HepG2 (cell line): ENCODE results near the gene IL31. TPM values are rescaled to one million over a fixed set of nuclear protein-coding genes. Genes with fewer than 3 reads are reported as not detected.

Source experiments
- ATAC-seq: fragments of 200-7000 bp; cut with Tn5 transposase; 3 replicates; pipeline ENCODE4 v1.9.1; 2020; ENCODE audit warnings: mild to moderate bottlenecking, moderate library complexity
- BruUV-seq: library from RNA; stranded (reverse); fragments of 400-500 nt; replicated peaks from 2 replicates; lab custom pipeline; 2021; lab: Mats Ljungman, UMichigan
- CTCF ChIA-PET: fragments of 300-600 bp; formaldehyde crosslinking; extraction: SDS; loops from one replicate; lab custom pipeline; 2021; ENCODE audit warnings: low total read pairs, inconsistent platforms, low intra/inter-chr PET ratio; lab: Yijun Ruan, JAX
- POLR2A ChIA-PET: fragments of 350-600 bp; sonication (Branson Sonifier 250); formaldehyde crosslinking; loops from one replicate; lab custom pipeline; 2020; ENCODE audit warnings: antibody characterized with exemption, inconsistent platforms; lab: Yijun Ruan, JAX
- DNase-seq: peaks from one replicate; pipeline ENCODE4 v3.0.0-alpha.2; 2015; ENCODE audit warnings: low spot score
- FAIRE-seq: peaks from 3 replicates; lab custom pipeline; 2011; peaks lifted over from hg19 to GRCh38; lab: Jason Lieb, UNC
- H2AFZ ChIP-seq: one replicate; pipeline ENCODE4 v1.6.1; 2011; ENCODE audit warnings: low read length, inconsistent platforms
- H3K27ac ChIP-seq: fragments of 300-600 bp; 3 replicates; pipeline ENCODE4 v1.8.0; 2011; ENCODE audit warnings: mixed run types, mild to moderate bottlenecking, mixed read lengths, low read length, inconsistent platforms; ENCODE audit not compliant: insufficient read depth; ENCODE audit errors: extremely low read length
- H3K27me3 ChIP-seq, 2 experiments: fragments of 200-600 bp in 1 of 2; 2 replicates in 1 of 2; 3 replicates in 1 of 2; pipeline versions ENCODE4 v1.6.0 to v1.8.0; 2011; ENCODE audit warnings: low read length in 2 of 2, mild to moderate bottlenecking in 2 of 2, moderate library complexity in 2 of 2, inconsistent platforms in 1 of 2; ENCODE audit not compliant: insufficient read depth in 2 of 2, control insufficient read depth in 1 of 2
- H3K36me3 ChIP-seq, 2 experiments: fragments of 200-600 bp in 1 of 2; replicated peaks in 1 of 2; 2 replicates in 1 of 2; 3 replicates in 1 of 2; pipeline versions ENCODE4 v1.5.1 to v1.8.0; 2011; ENCODE audit warnings: low read length in 2 of 2, inconsistent platforms in 1 of 2; ENCODE audit not compliant: insufficient read depth in 2 of 2, control insufficient read depth in 1 of 2
- H3K4me1 ChIP-seq: 2 replicates; pipeline ENCODE4 v1.5.1; 2012; ENCODE audit warnings: low read length, inconsistent platforms; ENCODE audit not compliant: insufficient read depth
- H3K4me2 ChIP-seq: 2 replicates; pipeline ENCODE4 v1.6.0; 2011; ENCODE audit warnings: low read depth, low read length, inconsistent platforms
- H3K4me3 ChIP-seq, 3 experiments: fragments of 200-600 bp in 1 of 3; sonication (generic), shearing (Covaris generic) in 1 of 3; replicated peaks in 1 of 3; 2 replicates each; pipeline ENCODE4 v1.5.1; 2011 to 2016; ENCODE audit warnings: low read length in 3 of 3, inconsistent platforms in 2 of 3, low read depth in 2 of 3, mild to moderate bottlenecking in 2 of 3, control low read depth in 1 of 3, mixed read lengths in 1 of 3; ENCODE audit not compliant: insufficient read depth in 1 of 3
- H3K79me2 ChIP-seq: one replicate; pipeline ENCODE4 v1.6.1; 2011; ENCODE audit warnings: low read length, inconsistent platforms; ENCODE audit not compliant: insufficient read depth
- H3K9ac ChIP-seq: 2 replicates; pipeline ENCODE4 v1.6.0; 2011; ENCODE audit warnings: mild to moderate bottlenecking, low read depth, low read length, inconsistent platforms; ENCODE audit not compliant: insufficient read depth
- H3K9me3 ChIP-seq: 2 replicates; pipeline ENCODE4 v1.5.1; 2012; ENCODE audit warnings: mild to moderate bottlenecking, low read length
- H4K20me1 ChIP-seq: 2 replicates; pipeline ENCODE4 v1.6.0; 2011; ENCODE audit warnings: inconsistent platforms, mild to moderate bottlenecking, low read length, moderate library complexity; ENCODE audit not compliant: insufficient read depth
- KAT7 ChIP-seq: IDR thresholded peaks from 2 replicates; pipeline ENCODE4 v1.6.1; 2018; ENCODE audit warnings: borderline replicate concordance, missing compliant biosample characterization
- KDM2A ChIP-seq: sonication (generic); formaldehyde crosslinking; IDR thresholded peaks from 2 replicates; pipeline ENCODE4 v1.4.0; 2020; ENCODE audit warnings: low read depth, missing genetic modification reagents, borderline replicate concordance
- MLLT10 ChIP-seq: sonication (generic); formaldehyde crosslinking; IDR thresholded peaks from 2 replicates; pipeline ENCODE4 v1.4.0; 2020; ENCODE audit warnings: missing genetic modification reagents
- ZFP37 ChIP-seq: sonication (generic); formaldehyde crosslinking; IDR thresholded peaks from 2 replicates; pipeline ENCODE4 v1.4.0; 2020; ENCODE audit warnings: missing genetic modification reagents, borderline replicate concordance
- ZNF770 ChIP-seq: sonication (generic); formaldehyde crosslinking; IDR thresholded peaks from 2 replicates; pipeline ENCODE4 v1.5.0; 2020; ENCODE audit warnings: mild to moderate bottlenecking, missing genetic modification reagents
- ZNF800 ChIP-seq: sonication (generic); formaldehyde crosslinking; IDR thresholded peaks from 2 replicates; pipeline ENCODE4 v1.4.0; 2020; ENCODE audit warnings: missing genetic modification reagents
- WGBS: methylation state at CpG from one replicate; pipeline ENCODE4 v1.1.6; 2017; ENCODE audit warnings: low lambda C conversion rate; 5-methylcytosine and 5-hydroxymethylcytosine counted together
- in situ Hi-C: cut with HindIII; loops from 2 replicates; pipeline ENCODE4 v1.10.0; 2017; ENCODE audit warnings: low pct_unique_long_range_greater_than_20kb; ENCODE audit not compliant: extremely low pct_ligation_motif_present
- intact Hi-C: fragments of 100-400 bp; cut with micrococcal nuclease; formaldehyde crosslinking; loops from one replicate; pipeline ENCODE4 v1.10.0; 2022; ENCODE audit not compliant: unreplicated experiment
- polyA plus RNA-seq, 8 experiments: library from polyadenylated mRNA; depleted of rRNA in 3 of 8; stranded (reverse) in 7 of 8; unstranded in 1 of 8; fragments of >200 nt; fragmentation: Illumina TruSeq in 4 of 8; extraction: Trizol in 4 of 8; gene quantifications; 2 replicates each; pipeline versions ENCODE4 v1.2.1 to v1.2.3, GENCODE V29; 2011 to 2016; ENCODE audit warnings: low read depth in 4 of 8, missing spikeins in 1 of 8, mixed read lengths in 1 of 8; ENCODE audit not compliant: insufficient read depth in 1 of 8
- total RNA-seq, 5 experiments: library from RNA; depleted of rRNA; stranded (reverse); fragments of >200 nt; fragmentation: Illumina TruSeq; extraction: Trizol; gene quantifications; 2 replicates each; pipeline ENCODE4 v1.2.3, GENCODE V29; 2016; ENCODE audit warnings: low read depth in 1 of 5

Gene IL31
- total and polyA plus RNA-seq, 2 of the 13 experiments (the other 11 are each of a cell fraction or from before 2014, with no cell fraction given) = not detected

- TF ChIP-seq ZFP37 (CRISPR knock-in tag) (no peak), MLLT10 (CRISPR knock-in tag) (no peak), KDM2A (CRISPR knock-in tag) (peak; percentile 50; the same call in 1 of the 2 replicates)
Measured at GRCh38 chr12:122205053-122205925, 31.3 kb upstream of the IL31 start (continued).

- H3K4me3 ChIP-seq = peak overlapping the region; percentile 37 to 76 (median 40); a peak in 5 of 6 replicates
- peak; percentile 1 for ATAC-seq
Measured at GRCh38 chr12:122204167-122205052, 30.4 kb upstream of the IL31 start.

More at GRCh38 chr12:122204167-122205052, 30.4 kb upstream of the IL31 start:
- Histone ChIP-seq H4K20me1 (0 out of 2 replicates have a peak, but pooled peaks cover 2% of the 10 kb centered on the region), H2AFZ (no peak overlapping the region), H3K9me3 (no peaks in the 10 kb centered on the region), H3K36me3 (peaks cover 6 to 15% of the 10 kb centered on the region in 2 experiments), H3K9ac (no peak overlapping the region), H3K79me2 (no peaks in the 10 kb centered on the region), H3K4me1 (peaks cover 29% of the 10 kb centered on the region), H3K27ac (no peak overlapping the region), H3K27me3 (peaks cover 6 to 55% of the 10 kb centered on the region in 2 experiments), H3K4me2 (peak overlapping the region; percentile 96)
- no TSS peak for BruUV-seq
- TF ChIP-seq KDM2A (CRISPR knock-in tag) (0 out of 2 replicates have a peak, but pooled peaks have one; percentile 10), ZNF800 (CRISPR knock-in tag) (peak; percentile 39; the same call in 1 of the 2 replicates), ZNF770 (CRISPR knock-in tag) (peak; percentile 57), KAT7 (CRISPR knock-in tag) (no peak)
- DNase-seq = no peak
- ChIA-PET CTCF (no interaction called here), POLR2A (interaction anchor here (1.3 kb wide), 1 partner anchor 21 kb away, joined by 6 read pairs; the partner anchor contains the start of gene DIABLO)
- intact Hi-C loops = no loop called here
- no peak for FAIRE-seq
- in situ Hi-C loops = no loop called here
- WGBS = 35% methylated on average over 14 of the region's 71 CpGs
